Head of caudate nucleus (tissue), 42 donors: ENCODE measurements around the gene HSD17B8.
A peak's percentile ranks its signal among the peaks of the same experiment; 100 is the strongest.

Source experiments
- DNase-seq, 42 donors: peaks; one replicate each; pipeline versions ENCODE4 v3.0.0 to v3.0.0-alpha.2; 2020 to 2021; ENCODE audit warnings: mixed read lengths in 7 of 42
- intact Hi-C: fragments of 100-400 bp; cut with DNase I; formaldehyde crosslinking; loops from one replicate; pipeline ENCODE4 v1.15.0; 2022

Gene HSD17B8

DNA sequence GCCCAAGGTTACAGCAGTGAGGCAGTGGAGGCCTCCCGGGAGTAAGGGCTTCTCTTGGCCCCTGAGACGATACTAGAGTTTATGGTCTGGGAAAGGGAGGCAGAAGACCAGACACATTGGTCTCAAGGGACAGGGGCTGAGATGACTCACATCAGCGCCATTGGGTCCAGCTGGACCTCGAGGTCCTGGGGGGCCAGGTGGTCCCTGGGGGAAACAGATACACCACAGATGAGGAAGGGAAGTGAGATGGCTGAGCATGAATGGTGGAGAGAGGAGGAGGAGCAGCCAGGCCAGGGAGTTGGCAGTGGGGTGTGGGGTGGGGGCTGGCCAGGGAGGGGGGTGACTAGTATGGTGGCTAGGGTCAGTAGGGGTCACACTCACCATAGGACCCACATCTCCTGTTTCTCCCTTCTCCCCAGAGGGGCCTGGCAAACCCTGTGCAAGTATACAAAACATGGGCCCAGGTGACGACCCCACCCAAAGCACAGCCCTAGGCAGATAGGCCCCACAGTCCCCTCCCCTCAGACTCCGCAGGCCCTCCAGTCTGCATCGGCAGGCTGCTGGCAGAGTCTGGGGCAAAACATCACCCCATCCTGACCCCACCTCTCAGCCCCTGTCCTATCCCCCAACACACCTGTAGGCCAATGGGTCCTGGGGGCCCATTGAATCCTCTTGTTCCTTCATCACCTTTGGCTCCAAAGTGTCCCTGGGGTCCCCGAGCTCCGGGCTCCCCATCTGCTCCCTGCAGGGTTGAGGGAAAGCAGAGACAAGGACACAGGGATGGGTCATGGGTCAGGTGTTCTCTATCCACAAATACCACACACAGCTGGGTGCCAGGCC lies 34.1 kb upstream of the HSD17B8 start:
- DNase-seq = no peak
- intact Hi-C loops = no loop called here

DNA sequence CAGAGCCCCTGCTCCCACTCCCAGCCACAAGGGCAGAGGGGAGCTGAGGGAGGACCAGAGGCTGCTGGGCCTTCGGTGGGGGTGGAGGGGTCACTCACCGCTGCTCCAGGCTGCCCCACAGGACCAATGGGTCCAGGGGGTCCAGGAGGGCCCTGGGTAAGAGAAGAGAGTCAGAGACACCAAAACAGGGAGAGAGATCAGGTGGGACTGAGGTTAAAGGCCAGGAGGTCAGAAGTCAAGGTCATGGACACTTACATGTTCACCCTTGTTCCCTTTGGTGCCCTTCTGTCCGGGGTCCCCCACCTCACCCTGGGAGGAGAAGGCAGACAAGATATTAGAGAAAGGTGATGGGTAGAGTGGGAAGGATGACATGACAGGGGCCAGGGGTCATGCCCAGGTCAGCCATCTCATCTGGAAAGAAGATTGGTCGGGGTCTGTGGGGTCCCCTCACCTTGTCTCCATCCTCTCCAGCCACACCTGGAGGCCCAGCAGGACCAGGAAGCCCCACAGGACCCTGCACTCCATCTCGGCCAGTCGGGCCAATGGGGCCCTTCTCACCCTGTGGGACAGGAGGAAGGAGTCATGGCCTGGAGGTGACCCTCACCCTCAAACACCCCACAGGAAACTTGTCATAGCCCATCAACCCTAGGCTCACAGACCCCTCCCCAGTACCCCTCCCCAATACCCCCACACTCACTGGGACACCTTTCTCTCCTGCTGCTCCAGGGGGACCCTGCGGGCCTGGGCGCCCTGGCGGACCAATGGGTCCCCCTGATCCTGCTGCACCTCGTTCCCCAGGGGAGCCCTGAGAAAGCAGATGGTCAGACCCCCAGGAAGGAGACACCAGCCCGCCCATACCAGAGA lies 33.2 kb upstream of the HSD17B8 start:
- intact Hi-C loops = no loop called here
- DNase-seq = no peak

DNA sequence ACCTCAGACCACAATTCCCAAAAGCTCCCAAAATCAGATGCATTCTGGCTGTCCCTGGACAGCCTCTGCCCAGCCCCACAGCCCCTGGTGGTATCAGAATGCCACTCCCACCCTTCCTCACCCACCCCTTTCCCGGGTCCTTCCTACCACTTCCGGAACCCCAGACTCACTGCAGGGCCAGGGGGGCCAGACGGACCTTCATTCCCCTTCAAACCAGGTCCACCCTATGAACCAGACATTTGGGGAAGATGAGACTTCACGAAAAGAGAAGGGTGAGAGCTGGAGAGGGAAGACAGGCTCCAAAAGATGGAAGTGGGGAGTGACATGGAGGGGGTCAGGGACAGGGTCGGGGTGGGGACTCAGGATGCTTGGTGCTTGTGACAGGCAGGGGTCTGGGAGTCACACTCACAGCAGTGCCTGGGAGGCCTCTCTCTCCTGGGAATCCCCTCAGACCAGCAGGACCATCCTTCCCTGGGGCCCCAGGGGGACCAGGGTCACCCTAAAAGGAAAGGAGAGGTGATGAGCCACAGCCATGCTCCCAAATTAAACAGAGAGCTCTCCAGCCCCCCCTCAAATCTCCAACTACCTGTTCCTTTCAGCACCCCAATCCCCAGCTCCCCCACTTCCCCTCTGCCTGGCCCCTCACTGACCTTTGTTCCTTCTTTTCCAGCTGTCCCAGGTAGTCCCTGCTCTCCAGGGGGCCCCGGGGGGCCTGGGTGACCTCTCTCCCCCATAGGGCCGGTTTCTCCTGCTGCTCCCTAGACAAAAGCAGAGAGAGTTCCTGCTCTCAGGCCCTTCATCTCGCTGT lies 32.4 kb upstream of the HSD17B8 start:
- intact Hi-C loops = no loop called here

DNA sequence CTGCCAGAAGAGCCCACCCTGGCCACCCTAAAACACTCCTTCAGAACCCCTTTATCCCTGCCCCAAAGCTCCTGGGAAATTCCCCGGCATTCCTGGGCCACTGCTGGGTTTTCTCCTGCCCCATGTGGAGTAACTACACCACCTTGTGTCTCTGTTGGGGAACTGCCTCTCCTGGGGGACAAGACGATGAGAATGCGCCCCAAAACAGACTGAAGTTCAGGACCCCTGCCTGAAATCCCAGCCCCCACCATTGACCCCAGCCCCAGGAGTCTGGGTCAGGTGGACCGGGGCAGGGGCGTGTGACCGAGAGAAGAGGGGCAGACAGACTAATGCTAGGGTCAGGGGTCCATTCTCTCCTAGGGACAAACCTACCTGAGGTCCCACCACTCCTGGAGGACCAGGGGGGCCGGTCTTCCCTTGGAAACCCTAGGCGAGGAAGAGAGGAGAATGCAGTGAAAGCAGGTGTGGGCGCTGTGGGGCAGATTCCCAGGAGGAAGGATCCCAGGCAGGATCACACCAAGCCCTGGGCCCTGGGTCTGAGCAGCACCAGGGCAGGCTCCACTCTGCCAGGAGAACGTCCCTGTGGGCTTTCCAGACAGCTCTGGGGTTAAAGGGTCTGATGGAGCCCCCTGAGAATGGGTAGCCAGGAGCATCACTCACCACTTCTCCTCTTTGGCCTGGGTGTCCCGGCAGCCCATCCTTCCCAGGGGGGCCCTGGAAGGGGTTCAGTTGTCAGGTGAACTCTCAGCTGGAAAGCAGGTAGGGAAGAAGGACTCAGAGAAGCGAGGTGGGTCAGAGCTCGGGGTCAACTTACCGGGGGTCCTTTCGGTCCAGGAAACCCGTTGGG lies 31.5 kb upstream of the HSD17B8 start:
- DNase-seq = peak in 3 of 42 donors; percentile 25 to 52 (median 32)

More for the DNA sequence above, 32.4 kb upstream of the HSD17B8 start:
- DNase-seq = no peak

DNA sequence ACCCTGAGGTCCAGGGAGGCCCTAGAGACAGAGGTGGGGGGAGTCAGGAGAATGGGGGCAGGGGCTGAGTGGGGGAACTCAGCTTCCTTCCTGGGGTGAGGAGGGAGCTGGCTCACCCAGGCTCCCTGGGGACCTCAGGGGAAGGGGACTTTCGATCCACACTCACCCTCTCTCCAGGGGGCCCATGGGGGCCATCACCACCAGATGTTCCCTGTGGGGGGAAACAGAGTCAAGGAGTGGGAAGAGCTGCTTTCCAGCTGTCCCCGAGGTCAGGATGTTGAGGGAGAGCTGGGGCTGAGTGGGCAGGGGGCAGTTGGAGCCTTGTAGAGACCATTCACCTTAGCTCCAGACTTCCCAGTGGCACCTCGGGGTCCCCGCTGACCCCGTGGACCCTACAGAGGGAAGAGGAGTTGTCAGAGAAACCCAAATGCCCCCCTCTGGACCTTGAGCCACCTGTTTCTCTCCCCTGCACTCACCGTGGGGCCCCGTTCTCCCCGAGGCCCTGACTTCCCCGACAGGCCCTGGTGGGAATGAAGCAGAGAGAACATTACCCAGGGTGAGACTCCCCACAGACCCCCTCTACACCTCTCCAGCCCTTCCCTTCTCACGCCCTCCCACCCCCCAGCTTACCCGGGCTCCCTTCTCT lies 30.8 kb upstream of the HSD17B8 start:
- DNase-seq = no peak
- intact Hi-C loops = no loop called here

More for the DNA sequence above, 31.5 kb upstream of the HSD17B8 start:
- intact Hi-C loops = no loop called here

DNA sequence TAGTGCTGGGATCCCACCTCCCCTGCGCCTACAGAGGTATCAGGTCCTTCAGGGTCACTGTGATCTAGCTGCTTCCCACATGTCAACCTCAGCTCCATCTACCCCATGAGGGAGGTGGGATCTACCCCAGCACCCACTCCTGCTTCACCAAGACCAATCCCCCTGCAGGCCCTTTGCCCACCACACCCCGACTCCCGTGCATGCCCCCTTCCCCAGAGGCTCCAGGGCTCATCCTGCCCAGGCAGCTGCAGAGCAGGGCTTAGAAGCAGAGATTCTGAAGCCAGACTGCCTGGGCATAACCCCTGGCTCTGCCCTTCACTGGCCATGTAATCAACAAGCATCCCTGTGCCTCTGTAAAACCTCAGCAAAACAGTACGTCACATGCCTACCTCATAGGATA lies 29.7 kb upstream of the HSD17B8 start:
- intact Hi-C loops = no loop called here
- no peak for DNase-seq

DNA sequence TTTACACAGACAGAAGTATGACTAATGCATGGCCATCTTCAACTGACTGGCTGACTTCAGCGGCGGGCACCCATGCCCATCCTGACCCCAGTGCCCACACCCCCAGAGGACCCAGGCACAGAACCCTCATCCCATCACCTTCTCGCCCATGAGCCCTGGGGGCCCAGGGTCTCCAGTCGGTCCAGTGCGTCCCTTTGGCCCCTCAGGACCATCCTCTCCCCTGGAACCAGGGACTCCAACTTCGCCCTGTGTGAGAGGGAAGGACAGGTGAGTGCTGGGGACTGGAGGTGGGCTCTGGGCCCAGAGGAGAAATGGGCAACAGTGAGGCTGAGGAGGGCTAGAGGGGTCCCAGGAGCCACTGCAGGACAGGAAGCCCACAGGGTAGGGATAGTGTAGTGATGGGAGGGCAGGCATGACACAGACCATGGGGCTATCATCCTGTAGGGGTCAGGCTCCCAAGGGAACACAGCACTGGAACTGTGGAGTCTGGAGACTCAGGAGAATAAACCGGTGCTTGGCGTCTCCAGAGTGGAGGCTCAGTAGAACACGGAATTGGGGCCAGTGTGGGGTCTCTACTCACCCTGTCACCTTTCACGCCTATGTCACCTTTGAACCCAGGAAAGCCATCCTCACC lies 28.9 kb upstream of the HSD17B8 start:
- DNase-seq = no peak
- intact Hi-C loops = no loop called here

DNA sequence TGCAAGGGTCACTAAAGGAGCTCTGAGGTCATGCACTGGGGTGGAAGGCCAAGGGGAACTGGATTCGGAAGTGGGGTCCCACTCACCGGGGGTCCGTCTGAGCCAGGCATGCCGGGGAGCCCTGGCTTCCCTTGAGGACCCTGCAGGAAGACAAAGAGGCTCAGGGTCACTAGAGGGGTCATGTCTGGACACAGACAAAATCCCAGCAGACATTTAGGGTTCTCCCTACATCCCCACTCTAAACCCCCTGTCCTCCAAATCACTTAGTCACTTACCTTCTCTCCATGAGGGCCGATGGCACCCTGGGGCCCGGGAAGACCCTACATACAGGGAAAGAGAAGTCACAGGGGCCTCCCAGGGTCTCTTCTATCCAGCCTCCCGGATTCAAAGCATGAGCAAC lies 27.5 kb upstream of the HSD17B8 start:
- intact Hi-C loops = no loop called here
- DNase-seq = no peak

DNA sequence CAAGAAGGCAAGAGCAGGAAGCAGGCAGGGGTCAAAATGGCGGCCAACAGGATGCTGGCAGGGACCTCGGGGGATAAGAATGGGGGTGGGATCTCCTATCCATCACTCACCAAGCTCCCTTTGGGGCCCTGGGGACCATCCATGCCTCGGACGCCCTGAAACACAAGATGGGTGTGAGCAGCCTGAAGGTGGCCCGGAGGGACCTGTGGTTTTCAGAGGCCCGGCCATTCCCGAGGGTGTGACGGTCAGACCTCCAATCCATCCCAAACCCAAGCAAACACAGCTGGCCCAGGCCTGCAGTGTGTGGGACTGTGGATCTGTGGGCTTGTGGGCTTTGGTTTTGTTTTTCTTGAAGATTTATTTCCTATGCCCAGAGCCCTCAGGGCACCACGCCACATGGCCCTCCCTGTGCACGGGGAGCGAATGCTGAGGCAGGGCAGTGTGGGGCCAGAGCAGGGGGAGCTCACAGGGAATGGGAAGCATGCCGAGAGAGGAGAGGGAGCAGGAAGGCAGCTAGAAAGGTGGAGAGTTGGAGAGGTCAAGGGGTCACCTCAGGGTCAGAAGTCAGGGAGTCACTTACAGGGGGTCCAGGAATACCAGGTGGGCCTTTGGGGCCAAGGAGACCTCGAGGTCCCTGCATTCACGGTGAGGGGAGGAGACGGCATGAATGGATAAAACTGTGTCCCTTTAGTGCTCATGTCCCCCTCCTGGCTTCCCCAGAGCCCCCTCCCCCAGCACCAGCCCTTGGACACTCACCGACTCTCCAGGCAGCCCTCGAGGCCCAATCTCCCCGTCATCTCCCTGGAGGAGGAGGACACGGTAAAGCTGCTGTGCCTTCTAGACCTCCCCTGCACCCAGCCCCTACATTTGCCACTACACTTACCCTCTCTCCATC lies 26.7 kb upstream of the HSD17B8 start:
- intact Hi-C loops = no loop called here

DNA sequence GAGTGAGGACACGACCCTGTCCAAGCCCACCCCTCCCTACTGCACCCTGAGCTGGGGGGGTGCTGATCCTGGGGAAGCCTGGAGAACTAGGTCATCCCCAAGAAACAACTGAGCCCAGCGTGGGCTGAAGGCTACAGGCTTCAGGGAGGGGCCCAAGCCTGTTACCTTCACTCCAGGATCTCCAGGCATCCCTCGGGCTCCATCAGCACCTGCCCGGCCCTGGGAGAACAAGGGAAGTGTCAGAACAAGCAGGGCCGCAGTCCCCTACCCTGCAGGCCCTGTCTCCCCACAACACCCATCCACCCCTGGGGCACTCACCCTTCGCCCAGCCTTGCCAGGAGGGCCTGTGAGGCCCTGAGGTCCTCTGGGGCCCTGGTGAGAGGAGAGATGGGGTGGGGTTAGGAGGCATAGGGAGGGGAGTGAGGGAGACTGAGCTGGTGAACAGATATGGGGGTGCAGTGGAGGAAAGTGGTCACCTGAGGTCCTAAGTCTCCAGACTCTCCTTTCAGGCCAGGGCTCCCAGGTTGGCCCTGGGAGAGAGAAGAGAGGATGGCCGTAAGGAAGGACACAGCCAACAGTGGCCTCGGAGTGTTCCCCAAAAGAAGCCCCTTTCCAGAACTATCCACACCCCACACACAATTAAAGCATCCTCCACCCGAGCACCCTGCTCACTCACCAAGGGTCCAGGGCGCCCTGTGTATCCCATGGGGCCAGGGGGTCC lies 25.5 kb upstream of the HSD17B8 start:
- intact Hi-C loops = no loop called here
- no peak for DNase-seq

More for the DNA sequence above, 26.7 kb upstream of the HSD17B8 start:
- no peak for DNase-seq

DNA sequence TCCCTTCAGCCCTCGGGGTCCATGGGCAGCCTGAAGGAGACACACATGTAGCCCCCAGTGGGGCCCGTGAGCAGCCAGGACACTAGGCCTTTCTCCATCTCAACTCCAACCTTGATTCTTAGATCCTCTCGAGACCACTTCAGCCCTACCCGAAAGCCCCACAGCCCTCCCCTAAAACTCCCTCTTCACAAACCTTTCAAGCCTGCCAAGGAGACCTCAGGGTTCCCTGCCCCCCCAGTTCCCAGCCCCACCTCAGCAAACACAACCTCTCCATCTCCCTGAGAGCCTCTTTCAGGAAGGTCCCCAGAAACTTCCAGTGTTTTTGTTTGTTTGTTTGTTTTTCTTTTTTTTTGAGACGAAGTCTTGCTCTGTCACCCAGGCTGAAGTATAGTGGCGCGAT lies 23.3 kb upstream of the HSD17B8 start:
- intact Hi-C loops = no loop called here
- no peak for DNase-seq

DNA sequence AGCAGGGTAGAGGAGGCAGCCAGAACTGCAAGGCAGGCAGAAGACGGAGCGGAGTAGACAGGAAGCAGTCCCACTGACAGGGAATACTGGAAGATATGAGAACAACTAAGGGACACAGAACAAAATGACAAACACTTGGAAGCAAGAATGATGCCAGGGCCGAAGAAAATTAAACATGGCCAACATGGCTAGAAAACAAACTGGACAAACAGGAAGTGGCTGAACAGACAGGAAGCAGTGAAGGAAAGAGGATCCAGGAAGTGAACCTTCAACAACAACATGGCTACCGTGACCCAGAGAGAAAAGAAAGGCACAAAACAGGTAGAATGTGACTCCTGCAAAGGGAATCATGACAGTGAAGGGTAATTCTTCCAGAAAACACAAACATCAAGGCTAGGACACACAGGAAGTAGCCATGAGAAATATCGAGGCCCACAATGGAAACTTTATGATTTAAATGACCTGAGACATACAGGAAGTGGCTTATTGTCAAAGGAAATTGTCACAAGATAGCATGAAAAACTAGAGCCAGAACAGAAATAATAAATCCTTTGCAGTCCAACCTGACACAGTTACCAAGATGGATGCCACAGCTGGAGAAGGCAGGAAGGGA lies 21.3 kb upstream of the HSD17B8 start:
- intact Hi-C loops = no loop called here

DNA sequence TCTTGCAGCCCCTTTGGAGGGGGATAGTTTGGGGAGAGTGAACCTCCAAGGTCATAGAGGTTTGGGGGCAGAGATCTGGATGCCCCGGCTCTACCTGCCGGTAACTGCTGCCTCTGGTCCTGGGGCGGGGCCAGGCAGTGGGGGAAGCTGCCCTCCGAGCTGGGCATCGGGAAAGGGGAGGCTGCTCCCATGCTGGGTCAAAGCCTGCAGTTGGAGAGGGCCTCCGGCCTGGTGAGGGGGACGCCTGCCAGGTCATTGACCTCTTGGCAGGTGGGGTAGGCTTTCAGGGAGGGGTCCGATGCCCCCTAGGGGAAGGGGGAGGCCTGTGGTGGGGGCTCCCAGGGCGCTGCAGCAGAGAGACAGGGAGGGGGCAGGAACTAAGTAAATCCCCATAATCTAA lies 19.3 kb upstream of the HSD17B8 start:
- DNase-seq = no peak
- intact Hi-C loops = no loop called here

More for the DNA sequence above, 21.3 kb upstream of the HSD17B8 start:
- no peak for DNase-seq

DNA sequence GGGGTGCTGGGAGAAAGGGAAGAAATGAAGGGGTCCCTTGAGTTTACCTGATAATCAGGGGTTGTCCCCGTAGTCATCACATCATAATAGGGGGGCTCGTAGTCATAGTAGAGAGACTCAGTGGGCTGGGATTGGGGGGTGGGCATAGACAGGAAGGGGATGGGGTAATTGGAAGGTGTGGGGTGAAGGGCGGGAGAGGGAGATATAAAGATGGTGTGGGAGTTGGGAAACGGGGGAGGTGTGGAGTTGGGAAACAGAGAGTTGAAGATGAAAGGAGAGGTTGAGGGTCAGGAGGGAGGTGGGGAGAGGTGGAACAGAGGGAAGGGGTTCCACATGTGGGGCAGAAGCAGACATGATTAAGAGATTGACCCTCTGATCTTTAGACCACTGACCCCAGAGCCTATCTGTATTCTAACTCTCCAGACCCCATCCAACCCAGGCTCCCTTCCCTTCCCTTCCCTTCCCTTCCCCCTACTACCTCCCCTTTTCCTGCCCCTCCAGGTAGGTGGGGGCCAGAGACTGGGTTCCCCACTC lies 18.7 kb upstream of the HSD17B8 start:
- intact Hi-C loops = no loop called here
- DNase-seq = no peak

DNA sequence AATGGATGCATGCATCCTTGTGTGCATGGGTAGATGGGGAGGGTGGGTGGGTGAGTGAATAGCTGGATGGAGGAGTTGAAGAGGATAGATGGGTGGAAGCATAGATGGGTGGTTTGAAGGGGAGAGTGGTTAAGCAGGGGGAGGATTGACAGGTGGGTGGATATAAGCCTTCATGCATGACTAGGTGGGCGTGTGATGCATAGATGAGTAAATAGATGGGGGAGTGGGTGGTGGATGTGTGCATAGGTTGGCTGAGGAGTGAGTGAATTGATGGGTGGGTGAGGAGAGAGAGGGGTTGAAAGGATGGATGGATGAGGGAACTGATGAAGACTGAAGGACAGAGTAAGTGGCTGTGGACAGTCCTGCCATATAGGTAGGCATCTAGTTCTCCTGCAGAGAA lies 16.6 kb upstream of the HSD17B8 start:
- intact Hi-C loops = no loop called here
- no peak for DNase-seq
